Breast epithelium (tissue), 4 donors: ENCODE results near the gene MACC1. TPM values are rescaled to one million over a fixed set of nuclear protein-coding genes. Genes with fewer than 3 reads are reported as not detected.

Source experiments
- DNase-seq, 2 donors: peaks; one replicate each; pipeline ENCODE4 v3.0.0-alpha.2; 2019; ENCODE audit warnings: low spot score in 2 of 2
- H3K27ac ChIP-seq, 2 donors: fragments of 200-600 bp; sonication (generic) in 1 of 2; one replicate each; pipeline ENCODE4 v1.5.1; 2016 to 2019; ENCODE audit warnings: mild to moderate bottlenecking in 1 of 2
- H3K27me3 ChIP-seq, 2 donors: fragments of 200-600 bp; sonication (generic) in 1 of 2; one replicate each; pipeline versions ENCODE4 v1.5.1 to v1.6.0; 2017 to 2019; ENCODE audit warnings: control low read depth in 1 of 2, mild to moderate bottlenecking in 1 of 2
- H3K36me3 ChIP-seq: fragments of 200-600 bp; one replicate; pipeline ENCODE4 v1.5.1; 2019
- H3K4me1 ChIP-seq, 2 donors: fragments of 200-600 bp; sonication (generic); one replicate each; pipeline ENCODE4 v1.5.1; 2016 to 2019; ENCODE audit warnings: control low read depth in 1 of 2
- H3K4me3 ChIP-seq, 3 donors: fragments of 200-600 bp; sonication (generic); 1 replicate in 2 of 3; 2 replicates in 1 of 3; pipeline ENCODE4 v1.5.1; 2016 to 2019; ENCODE audit warnings: mild to moderate bottlenecking in 3 of 3, moderate library complexity in 2 of 3
- H3K9me3 ChIP-seq, 2 donors: fragments of 200-600 bp; sonication (generic) in 1 of 2; one replicate each; pipeline ENCODE4 v1.5.1; 2016 to 2019; ENCODE audit warnings: control low read depth in 1 of 2
- POLR2A ChIP-seq: fragments of 450-650 bp; IDR thresholded peaks from one replicate; pipeline ENCODE4 v1.6.1; 2016; ENCODE audit warnings: antibody characterized with exemption, mild to moderate bottlenecking, moderate library complexity
- POLR2AphosphoS5 ChIP-seq, 3 donors: sonication (generic); formaldehyde crosslinking; IDR thresholded peaks; one replicate each; pipeline ENCODE4 v1.6.1; 2017; ENCODE audit warnings: antibody characterized with exemption in 3 of 3
- intact Hi-C: fragments of 100-400 bp; cut with DNase I; formaldehyde crosslinking; loops from one replicate; pipeline ENCODE4 v1.15.1; 2023; ENCODE audit warnings: low total_unique reads
- total RNA-seq, 3 donors: library from RNA; depleted of rRNA; stranded (reverse); fragments of >200 nt; gene quantifications; one replicate each; pipeline ENCODE4 v1.1.0, GENCODE V29; 2016
- TF ChIP-seq, protein P1 (sequence below), 3 donors: fragments of 450-650 bp; IDR thresholded peaks; one replicate each; pipeline ENCODE4 v1.5.1; 2016 to 2017; ENCODE audit warnings: antibody characterized with exemption in 3 of 3, mild to moderate bottlenecking in 3 of 3, moderate library complexity in 3 of 3

MACC1 gene
- total RNA-seq, 3 donors from 2014 or later: 0.32 to 39.4 (median 19.3) TPM

DNA sequence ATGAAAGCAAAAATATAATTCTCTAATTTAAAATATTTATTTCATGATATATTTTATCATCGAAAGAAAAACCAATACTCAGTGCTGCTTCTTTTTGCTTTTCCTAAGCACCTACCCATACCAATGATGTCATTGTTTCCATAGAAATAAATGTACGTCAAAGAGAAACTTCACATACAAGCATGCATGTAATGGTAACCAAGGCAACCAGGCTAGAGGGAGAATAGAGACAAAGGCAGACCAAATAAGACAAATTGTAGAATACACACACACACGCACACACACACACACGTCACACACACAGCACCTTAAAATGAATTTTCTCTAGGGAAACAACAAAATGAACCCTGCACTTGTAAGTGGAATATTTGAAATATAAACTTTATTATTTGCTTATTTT lies 75.5 kb downstream of the MACC1 start:
- Histone ChIP-seq H3K36me3 (no peaks in the 10 kb centered on the region), H3K4me1 (no peaks in the 10 kb centered on the region), H3K4me3 (no peak overlapping the region), H3K27ac (no peak overlapping the region), H3K27me3 (no peaks in the 10 kb centered on the region), H3K9me3 (no peaks in the 10 kb centered on the region)
- DNase-seq: no peak
- intact Hi-C loops: no loop called here
- TF ChIP-seq POLR2A (no peak), POLR2AphosphoS5 (IDR thresholded peaks at IDR 0.05) (no peak)
- TF ChIP-seq, protein P1, sequence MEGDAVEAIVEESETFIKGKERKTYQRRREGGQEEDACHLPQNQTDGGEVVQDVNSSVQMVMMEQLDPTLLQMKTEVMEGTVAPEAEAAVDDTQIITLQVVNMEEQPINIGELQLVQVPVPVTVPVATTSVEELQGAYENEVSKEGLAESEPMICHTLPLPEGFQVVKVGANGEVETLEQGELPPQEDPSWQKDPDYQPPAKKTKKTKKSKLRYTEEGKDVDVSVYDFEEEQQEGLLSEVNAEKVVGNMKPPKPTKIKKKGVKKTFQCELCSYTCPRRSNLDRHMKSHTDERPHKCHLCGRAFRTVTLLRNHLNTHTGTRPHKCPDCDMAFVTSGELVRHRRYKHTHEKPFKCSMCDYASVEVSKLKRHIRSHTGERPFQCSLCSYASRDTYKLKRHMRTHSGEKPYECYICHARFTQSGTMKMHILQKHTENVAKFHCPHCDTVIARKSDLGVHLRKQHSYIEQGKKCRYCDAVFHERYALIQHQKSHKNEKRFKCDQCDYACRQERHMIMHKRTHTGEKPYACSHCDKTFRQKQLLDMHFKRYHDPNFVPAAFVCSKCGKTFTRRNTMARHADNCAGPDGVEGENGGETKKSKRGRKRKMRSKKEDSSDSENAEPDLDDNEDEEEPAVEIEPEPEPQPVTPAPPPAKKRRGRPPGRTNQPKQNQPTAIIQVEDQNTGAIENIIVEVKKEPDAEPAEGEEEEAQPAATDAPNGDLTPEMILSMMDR (IDR thresholded peaks at IDR 0.05): no peak

DNA sequence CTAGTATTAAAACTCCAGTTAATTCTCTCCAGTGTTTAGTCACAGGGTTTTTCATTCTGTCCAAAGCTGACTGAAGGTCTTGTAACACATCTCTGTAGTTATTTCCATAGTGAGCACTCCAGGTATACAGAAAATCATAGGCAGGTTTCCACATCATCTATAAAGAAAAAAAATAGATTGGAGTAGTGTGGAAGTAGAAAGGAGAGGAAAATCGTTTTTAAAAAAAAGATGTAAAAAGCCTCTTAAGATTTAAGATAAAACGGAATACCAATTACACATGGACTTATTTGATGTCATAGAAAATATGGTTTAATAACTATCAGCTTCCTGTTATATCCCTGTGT lies 76.2 kb downstream of the MACC1 start:
- no peak overlapping the region for H3K27ac ChIP-seq
- intact Hi-C loops: no loop called here

GRCh38 chr7:20140291-20141001 lies 76.7 kb downstream of the MACC1 start:
- intact Hi-C loops: no loop called here
- Histone ChIP-seq H3K27me3 (no peaks in the 10 kb centered on the region), H3K4me3 (no peak overlapping the region), H3K4me1 (no peaks in the 10 kb centered on the region), H3K27ac (no peak overlapping the region), H3K36me3 (no peaks in the 10 kb centered on the region), H3K9me3 (no peaks in the 10 kb centered on the region)
- DNase-seq: no peak
- TF ChIP-seq, protein P1 (IDR thresholded peaks at IDR 0.05): no peak
- no peak for TF ChIP-seq POLR2A
- TF ChIP-seq POLR2AphosphoS5 (IDR thresholded peaks at IDR 0.05): no peak

More for the DNA sequence above, 76.2 kb downstream of the MACC1 start:
- H3K4me3 ChIP-seq: no peak overlapping the region
- no peaks in the 10 kb centered on the region for H3K36me3 ChIP-seq
- H3K27me3 ChIP-seq: no peaks in the 10 kb centered on the region
- no peaks in the 10 kb centered on the region for H3K4me1 ChIP-seq
- TF ChIP-seq, protein P1 (IDR thresholded peaks at IDR 0.05): no peak
- no peak for TF ChIP-seq POLR2A
- no peak for TF ChIP-seq POLR2AphosphoS5 (IDR thresholded peaks at IDR 0.05)
- no peaks in the 10 kb centered on the region for H3K9me3 ChIP-seq
- no peak for DNase-seq

DNA sequence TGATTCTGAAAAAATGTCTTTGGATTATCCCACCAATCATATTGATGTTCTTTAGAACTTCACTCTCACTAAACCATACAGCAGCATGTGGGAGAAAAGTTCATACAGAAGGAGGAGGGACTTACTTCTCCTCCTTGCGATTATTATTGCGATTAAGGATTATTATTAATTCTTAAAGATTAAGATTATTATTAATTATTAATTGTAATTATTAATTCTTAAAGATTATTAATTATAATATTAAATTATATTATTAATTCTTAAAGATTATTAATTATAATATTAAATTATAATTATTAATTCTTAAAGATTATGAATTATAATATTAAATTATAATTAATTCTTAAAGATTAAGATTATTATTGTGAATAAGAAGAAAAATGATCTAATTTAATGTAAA lies 80.5 kb downstream of the MACC1 start:
- no peaks in the 10 kb centered on the region for H3K9me3 ChIP-seq
- no peak for DNase-seq
- H3K4me1 ChIP-seq: no peaks in the 10 kb centered on the region
- no peaks in the 10 kb centered on the region for H3K36me3 ChIP-seq
- no peak for TF ChIP-seq POLR2A
- TF ChIP-seq POLR2AphosphoS5 (IDR thresholded peaks at IDR 0.05): no peak
- TF ChIP-seq, protein P1 (IDR thresholded peaks at IDR 0.05): no peak
- H3K27me3 ChIP-seq: no peaks in the 10 kb centered on the region
- no peak overlapping the region for H3K27ac ChIP-seq
- H3K4me3 ChIP-seq: no peak overlapping the region
- intact Hi-C loops: no loop called here

DNA sequence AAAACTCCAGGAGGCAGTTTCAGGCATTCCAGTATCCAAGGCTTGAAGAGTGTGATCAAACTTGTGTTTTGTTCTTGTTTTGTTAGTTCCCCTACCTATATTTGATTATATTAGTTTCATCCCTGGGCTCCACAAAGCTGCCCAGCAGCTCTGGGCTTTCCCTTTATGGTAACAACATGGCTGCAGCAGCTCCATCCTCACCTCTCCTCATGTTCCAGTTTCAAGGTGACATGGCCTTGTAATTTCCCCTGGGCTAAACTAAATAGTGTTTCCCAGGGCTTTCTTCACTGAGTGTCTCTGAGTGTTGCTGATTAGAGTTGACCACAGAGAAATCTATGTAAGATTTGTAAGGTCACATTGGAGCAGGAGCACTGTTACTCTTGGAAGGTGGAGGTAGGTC lies 83.4 kb downstream of the MACC1 start:
- no peak overlapping the region for H3K27ac ChIP-seq
- H3K4me1 ChIP-seq: no peaks in the 10 kb centered on the region
- intact Hi-C loops: no loop called here
- no peak overlapping the region for H3K4me3 ChIP-seq
- no peaks in the 10 kb centered on the region for H3K27me3 ChIP-seq
- no peak for DNase-seq
- H3K9me3 ChIP-seq: no peaks in the 10 kb centered on the region
- TF ChIP-seq, protein P1 (IDR thresholded peaks at IDR 0.05): no peak
- no peak for TF ChIP-seq POLR2AphosphoS5 (IDR thresholded peaks at IDR 0.05)
- no peaks in the 10 kb centered on the region for H3K36me3 ChIP-seq
